ENCODE measurements around the gene GPC6. TPM values are rescaled to one million over a fixed set of nuclear protein-coding genes. Genes with fewer than 3 reads are reported as not detected.

GPC6 gene
- total RNA-seq, 1 experiment from 2014 or later = 0.22 TPM

- Histone ChIP-seq H3K4me1 (ENCODE audit: control insufficient read depth in 1 of 2, insufficient read depth in 2 of 2, low read length in 2 of 2) (no peaks in the 10 kb centered on the region), H2AFZ (ENCODE audit: low read depth, low read length, poor library complexity, severe bottlenecking) (no peak overlapping the region), H3K9me3 (ENCODE audit: control insufficient read depth in 1 of 2, insufficient read depth in 1 of 2, low read depth in 1 of 2, low read length in 2 of 2) (peaks cover 6 to 27% of the 10 kb centered on the region in 2 experiments; a peak in 3 of 4 replicates), H4K20me1 (ENCODE audit: insufficient read depth) (no peaks in the 10 kb centered on the region), H3K4me3 (replicated peaks in 1 of 2; ENCODE audit: low read depth in 1 of 2, low read length in 2 of 2) (no peak overlapping the region), H3K4me2 (ENCODE audit: low read length) (no peak overlapping the region), H3K9me2 (ENCODE audit: insufficient read depth) (no peaks in the 10 kb centered on the region), H3K79me2 (ENCODE audit: insufficient read depth, low read length) (no peaks in the 10 kb centered on the region), H3K9ac (ENCODE audit: low read length) (no peak overlapping the region), H3K27ac (ENCODE audit: low read depth, low read length) (no peak overlapping the region), H3K36me3 (ENCODE audit: control insufficient read depth in 1 of 2, insufficient read depth in 2 of 2, low read length in 2 of 2) (no peaks in the 10 kb centered on the region), H3K27me3 (ENCODE audit: insufficient read depth, low read length) (no peaks in the 10 kb centered on the region)
- no peak for ATAC-seq
- no TSS peak for BruUV-seq (replicated peaks)
- no peak for DNase-seq (ENCODE audit: low read depth, low spot score)
- ChIA-PET POLR2A (no interaction called here), RAD21 (ENCODE audit: low non-redundant PET in 1 of 2, low total read pairs in 2 of 2, uncharacterized antibody in 2 of 2, unreplicated experiment in 2 of 2) (no interaction called here), CTCF (no interaction called here)
- TF ChIP-seq EZH2phosphoT487 (IDR thresholded peaks at IDR 0.05; ENCODE audit: borderline replicate concordance) = no peak
- TF ChIP-seq YY1 (IDR thresholded peaks at IDR 0.05; ENCODE audit: extremely low read depth, insufficient replicate concordance, low read depth, low read length) = no peak
- no peak for TF ChIP-seq ATF3 (IDR thresholded peaks at IDR 0.05)
- TF ChIP-seq CBX3 (IDR thresholded peaks at IDR 0.05; ENCODE audit: low read depth) = no peak
- no peak for TF ChIP-seq SP1 (IDR thresholded peaks at IDR 0.05; ENCODE audit: low read depth)
- intact Hi-C loops (cut with micrococcal nuclease) = no loop called here
Observed at GRCh38 chr13:93304134-93304533, 77.5 kb downstream of the GPC6 start.

DNA sequence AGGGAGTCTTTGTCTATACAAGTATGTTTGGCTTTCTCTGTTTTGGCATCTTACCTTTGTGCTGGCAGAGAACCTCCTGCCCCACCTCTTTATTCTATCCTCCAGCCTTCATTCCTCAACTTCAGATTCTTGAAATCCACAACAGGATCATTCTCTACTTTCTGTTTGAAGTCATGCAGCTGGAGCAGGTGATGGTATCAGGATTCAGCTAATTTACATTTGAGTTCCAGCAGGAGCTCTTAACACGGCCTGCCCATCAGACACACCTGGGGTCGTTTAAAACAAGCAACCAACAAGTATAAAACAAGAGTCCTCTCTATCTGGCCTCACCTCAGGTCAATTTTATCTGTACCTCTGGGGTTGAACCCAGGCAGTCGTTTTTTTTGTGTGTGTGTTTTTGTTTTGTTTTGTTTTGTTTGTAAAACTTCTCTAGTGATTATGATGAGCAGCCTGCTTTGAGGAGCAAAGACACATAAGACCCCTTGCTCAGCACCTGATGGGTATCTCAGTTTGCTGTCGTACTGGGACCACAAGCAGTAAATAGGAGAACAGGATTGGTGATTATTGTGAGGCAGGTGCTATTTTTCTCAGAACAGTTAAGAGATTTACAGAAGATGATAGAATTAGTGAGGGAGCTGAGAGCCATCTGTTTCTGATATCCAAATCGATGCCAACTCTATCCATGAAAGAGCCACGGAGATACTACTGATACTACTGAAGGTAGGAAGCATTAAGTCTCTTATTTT lies 78.4 kb downstream of the GPC6 start:
- ChIA-PET POLR2A (no interaction called here), CTCF (no interaction called here), RAD21 (ENCODE audit: low non-redundant PET in 1 of 2, low total read pairs in 2 of 2, uncharacterized antibody in 2 of 2, unreplicated experiment in 2 of 2) (no interaction called here)
- intact Hi-C loops (cut with micrococcal nuclease) = no loop called here
- no peak overlapping the region for H3K4me2 ChIP-seq (ENCODE audit: low read length)
- H3K27ac ChIP-seq (ENCODE audit: low read depth, low read length) = no peak overlapping the region
- DNase-seq (ENCODE audit: low read depth, low spot score) (no peak), ATAC-seq (no peak)
- no peaks in the 10 kb centered on the region for H4K20me1 ChIP-seq (ENCODE audit: insufficient read depth)
- H3K4me3 ChIP-seq (replicated peaks in 1 of 2; ENCODE audit: low read depth in 1 of 2, low read length in 2 of 2) = no peak overlapping the region
- BruUV-seq (replicated peaks) = no TSS peak
- H3K36me3 ChIP-seq (ENCODE audit: control insufficient read depth in 1 of 2, insufficient read depth in 2 of 2, low read length in 2 of 2) = no peaks in the 10 kb centered on the region
- H3K27me3 ChIP-seq (ENCODE audit: insufficient read depth, low read length) = no peaks in the 10 kb centered on the region
- no peaks in the 10 kb centered on the region for H3K4me1 ChIP-seq (ENCODE audit: control insufficient read depth in 1 of 2, insufficient read depth in 2 of 2, low read length in 2 of 2)
- no peak overlapping the region for H3K9ac ChIP-seq (ENCODE audit: low read length)
- TF ChIP-seq ZBTB33 (IDR thresholded peaks at IDR 0.05; ENCODE audit: extremely low read depth, insufficient replicate concordance, low read length) (no peak), CBX3 (IDR thresholded peaks at IDR 0.05; ENCODE audit: low read depth) (no peak), JUND (IDR thresholded peaks at IDR 0.05) (no peak), ZNF274 (IDR thresholded peaks at IDR 0.05; ENCODE audit: low read depth, low read length) (no peak), ATF3 (IDR thresholded peaks at IDR 0.05) (no peak), SIN3A (IDR thresholded peaks at IDR 0.05; ENCODE audit: low read depth) (no peak), ELF1 (IDR thresholded peaks at IDR 0.05; ENCODE audit: borderline replicate concordance, low read depth) (no peak), YY1 (IDR thresholded peaks at IDR 0.05; ENCODE audit: extremely low read depth, insufficient replicate concordance, low read depth, low read length) (no peak)
- no peaks in the 10 kb centered on the region for H3K79me2 ChIP-seq (ENCODE audit: insufficient read depth, low read length)
- peaks cover 9 to 27% of the 10 kb centered on the region in 2 experiments; a peak in 3 of 4 replicates for H3K9me3 ChIP-seq (ENCODE audit: control insufficient read depth in 1 of 2, insufficient read depth in 1 of 2, low read depth in 1 of 2, low read length in 2 of 2)
- H2AFZ ChIP-seq (ENCODE audit: low read depth, low read length, poor library complexity, severe bottlenecking) = no peak overlapping the region
- no peaks in the 10 kb centered on the region for H3K9me2 ChIP-seq (ENCODE audit: insufficient read depth)
